Heart left ventricle (tissue), 13 donors: ENCODE data around the gene SND1.

Experiments used
- POLR2A ChIP-seq, 2 donors: fragments of 450-650 bp; IDR thresholded peaks; one replicate each; pipeline ENCODE4 v1.6.1; 2017; ENCODE audit warnings: antibody characterized with exemption in 2 of 2, mild to moderate bottlenecking in 2 of 2, moderate library complexity in 2 of 2
- TF ChIP-seq, protein P1 (sequence below), 12 donors: fragments of 200-600 bp; sonication (generic) in 4 of 12; IDR thresholded peaks; one replicate each; pipeline versions ENCODE4 v1.5.0 to v1.8.0; 2018 to 2022; ENCODE audit warnings: antibody characterized with exemption in 12 of 12, mild to moderate bottlenecking in 5 of 12
- donor health status: ischemic (EF 13 %, LVEDD 7.1; RV severe dilation, severe dysfunction).
- donor health status: DM: no; HTN: yes; CAD: no.
- donor health status: DM: no; HTN: no; CAD: no.
- donor health status: ischemic (EF 25% LVEDD 6.9; RV normal size, moderate dysfunction).
- donor health status: ischemic (EF 25% LVEDD 5.7; RV mildly dilated, moderate dysfunction).
- donor health status: ischemic (EF 35%, LVEDD 5.7; RV mildly dilated, moderate dysfunction).
- donor health status: nonischemic (EF 11% LVEDD 7.7; RV severe dilation, severe dysfunction).
- donor health status: DM: yes; HTN: yes; CAD: no.
- donor health status: PGD.
- donor health status: ischemic (EF 29% LVEDD 5.4; RV normal size, mild dysfunction).
- donor health status: nonischemic (EF 23%, LVEDD 6.1; RV moderate dilation, normal function).

DNA sequence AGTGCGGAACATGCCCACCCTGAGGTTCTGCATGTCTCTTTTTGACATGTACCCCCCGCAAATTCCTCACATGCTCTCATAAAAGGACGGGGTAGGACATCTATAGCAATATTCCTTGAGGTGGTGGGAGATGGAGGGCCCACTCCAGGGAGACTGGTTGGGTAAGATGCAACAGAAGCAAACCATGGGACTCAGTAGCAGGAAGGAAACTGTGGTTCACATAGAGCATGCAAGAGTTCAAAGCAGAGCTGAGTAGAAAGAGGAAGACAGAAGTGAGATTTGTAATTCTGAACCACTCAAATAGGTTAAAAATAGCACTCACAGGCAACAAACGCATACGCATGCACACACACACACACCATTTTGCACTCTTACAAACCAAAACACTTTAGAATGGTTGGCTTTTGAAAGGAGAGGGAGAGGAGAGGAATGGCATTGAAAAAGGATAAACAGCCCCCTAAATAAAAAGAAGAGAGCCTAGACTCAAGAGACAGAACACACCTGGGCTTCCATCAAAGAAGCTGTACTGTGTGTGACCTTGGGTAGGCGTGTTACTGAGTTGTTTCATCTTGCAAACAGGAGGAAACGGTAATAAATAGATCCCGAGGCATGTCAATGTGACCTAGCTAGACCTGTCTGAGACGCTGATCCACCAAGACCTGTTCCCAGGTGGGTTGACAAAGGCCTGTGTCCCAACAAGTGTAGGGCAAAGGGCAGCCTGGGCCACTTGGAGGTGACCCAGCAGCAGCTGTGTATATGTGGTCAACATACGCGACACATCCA lies 456.8 kb downstream of the SND1 start:
- TF ChIP-seq POLR2A (IDR thresholded peaks at IDR 0.05): no peak
- TF ChIP-seq, protein P1, sequence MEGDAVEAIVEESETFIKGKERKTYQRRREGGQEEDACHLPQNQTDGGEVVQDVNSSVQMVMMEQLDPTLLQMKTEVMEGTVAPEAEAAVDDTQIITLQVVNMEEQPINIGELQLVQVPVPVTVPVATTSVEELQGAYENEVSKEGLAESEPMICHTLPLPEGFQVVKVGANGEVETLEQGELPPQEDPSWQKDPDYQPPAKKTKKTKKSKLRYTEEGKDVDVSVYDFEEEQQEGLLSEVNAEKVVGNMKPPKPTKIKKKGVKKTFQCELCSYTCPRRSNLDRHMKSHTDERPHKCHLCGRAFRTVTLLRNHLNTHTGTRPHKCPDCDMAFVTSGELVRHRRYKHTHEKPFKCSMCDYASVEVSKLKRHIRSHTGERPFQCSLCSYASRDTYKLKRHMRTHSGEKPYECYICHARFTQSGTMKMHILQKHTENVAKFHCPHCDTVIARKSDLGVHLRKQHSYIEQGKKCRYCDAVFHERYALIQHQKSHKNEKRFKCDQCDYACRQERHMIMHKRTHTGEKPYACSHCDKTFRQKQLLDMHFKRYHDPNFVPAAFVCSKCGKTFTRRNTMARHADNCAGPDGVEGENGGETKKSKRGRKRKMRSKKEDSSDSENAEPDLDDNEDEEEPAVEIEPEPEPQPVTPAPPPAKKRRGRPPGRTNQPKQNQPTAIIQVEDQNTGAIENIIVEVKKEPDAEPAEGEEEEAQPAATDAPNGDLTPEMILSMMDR (IDR thresholded peaks at IDR 0.05): no peak
